ENCODE results near the gene ZNF497. TPM values are rescaled to one million over a fixed set of nuclear protein-coding genes. Genes with fewer than 3 reads are reported as not detected.

Gene ZNF497
- total RNA-seq, 6 donors from 2014 or later: 1.5 to 15.7 (median 4.0) TPM

DNA sequence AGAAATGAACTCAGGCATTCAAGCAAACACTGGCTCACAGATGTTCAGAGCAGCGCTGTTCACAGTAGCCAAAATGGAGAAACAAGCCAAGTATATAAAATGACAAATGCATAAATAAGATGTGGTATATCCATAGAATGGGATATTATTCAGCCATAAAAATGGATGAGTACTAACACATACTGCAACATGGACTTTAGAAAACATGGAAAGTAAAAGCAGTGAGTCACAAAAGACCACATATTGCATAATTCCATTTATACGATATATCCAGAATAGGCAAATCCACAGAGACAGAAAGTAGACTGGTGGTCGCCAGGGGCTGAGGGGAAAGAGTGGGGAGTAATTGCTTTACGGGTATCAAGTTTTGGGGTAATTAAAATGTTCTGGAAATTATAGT, 11.6 kb upstream of the ZNF497 start:
- no peak for TF ChIP-seq EP300 (IDR thresholded peaks at IDR 0.05)
- H3K4me1 ChIP-seq: peaks cover 0 to 13% (median 11%) of the 10 kb centered on the region in 4 donors
- H3K27me3 ChIP-seq: no peaks in the 10 kb centered on the region
- no peak for ATAC-seq (ENCODE audit: low FRiP score in 2 of 2)
- no peak for DNase-seq
- no peak overlapping the region for H3K27ac ChIP-seq
- H3K9me3 ChIP-seq: no peaks in the 10 kb centered on the region
- 79 to 86% methylated on average over 4 of the region's 4 CpGs for WGBS, 2 donors
- no peak overlapping the region for H3K4me3 ChIP-seq
- H3K36me3 ChIP-seq: no peaks in the 10 kb centered on the region

DNA sequence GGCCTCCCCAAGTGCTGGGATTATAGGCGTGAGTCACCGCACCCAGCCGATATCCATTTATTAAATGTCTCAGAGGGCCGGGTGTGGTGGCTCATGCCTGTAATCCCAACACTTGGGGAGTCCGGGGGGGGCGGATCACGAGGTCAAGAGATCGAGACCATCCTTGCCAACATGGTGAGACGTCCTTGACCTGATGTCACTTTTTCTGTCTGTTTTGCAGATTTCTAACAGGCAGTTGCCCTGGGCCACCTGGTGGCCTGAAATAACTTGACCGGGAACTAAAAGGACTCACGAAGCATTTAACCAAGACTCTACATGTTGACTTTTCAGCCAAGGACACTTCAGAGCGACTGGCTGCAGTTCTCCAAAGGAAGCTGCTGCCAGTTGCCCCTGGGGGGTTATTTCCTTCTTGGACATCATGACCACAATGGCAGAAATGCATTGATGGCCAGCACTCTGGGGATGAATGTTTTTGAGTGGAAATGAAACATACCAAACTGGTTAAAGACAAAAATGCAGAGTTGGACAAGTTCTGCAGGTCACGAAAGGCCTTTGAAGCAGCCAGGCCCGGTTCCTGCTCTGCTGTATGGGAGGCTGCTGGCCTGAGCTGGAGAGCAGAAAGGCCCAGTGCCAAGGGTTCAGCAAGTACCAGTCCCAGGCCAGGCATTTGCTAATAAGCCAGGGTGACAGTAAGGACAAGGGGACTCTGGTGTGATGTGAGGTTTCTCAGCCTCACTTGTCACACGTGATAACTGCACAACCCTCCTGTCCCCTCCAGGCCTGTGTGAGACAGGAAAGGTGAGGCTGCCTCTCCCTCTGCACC, 10.0 kb upstream of the ZNF497 start:
- WGBS, 2 donors: 58 to 59% methylated on average over 15 of the region's 15 CpGs
- no peak overlapping the region for H3K4me3 ChIP-seq
- ATAC-seq (ENCODE audit: low FRiP score in 2 of 2) (peak in 1 of 2 donors; percentile 89), DNase-seq (peak in 1 of 2 donors; percentile 72)
- no peak for TF ChIP-seq POLR2AphosphoS5 (IDR thresholded peaks at IDR 0.05)
- TF ChIP-seq, protein P1, sequence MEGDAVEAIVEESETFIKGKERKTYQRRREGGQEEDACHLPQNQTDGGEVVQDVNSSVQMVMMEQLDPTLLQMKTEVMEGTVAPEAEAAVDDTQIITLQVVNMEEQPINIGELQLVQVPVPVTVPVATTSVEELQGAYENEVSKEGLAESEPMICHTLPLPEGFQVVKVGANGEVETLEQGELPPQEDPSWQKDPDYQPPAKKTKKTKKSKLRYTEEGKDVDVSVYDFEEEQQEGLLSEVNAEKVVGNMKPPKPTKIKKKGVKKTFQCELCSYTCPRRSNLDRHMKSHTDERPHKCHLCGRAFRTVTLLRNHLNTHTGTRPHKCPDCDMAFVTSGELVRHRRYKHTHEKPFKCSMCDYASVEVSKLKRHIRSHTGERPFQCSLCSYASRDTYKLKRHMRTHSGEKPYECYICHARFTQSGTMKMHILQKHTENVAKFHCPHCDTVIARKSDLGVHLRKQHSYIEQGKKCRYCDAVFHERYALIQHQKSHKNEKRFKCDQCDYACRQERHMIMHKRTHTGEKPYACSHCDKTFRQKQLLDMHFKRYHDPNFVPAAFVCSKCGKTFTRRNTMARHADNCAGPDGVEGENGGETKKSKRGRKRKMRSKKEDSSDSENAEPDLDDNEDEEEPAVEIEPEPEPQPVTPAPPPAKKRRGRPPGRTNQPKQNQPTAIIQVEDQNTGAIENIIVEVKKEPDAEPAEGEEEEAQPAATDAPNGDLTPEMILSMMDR (IDR thresholded peaks at IDR 0.05): peak in 3 of 6 experiments; percentile 19 to 61 (median 37)
- TF ChIP-seq EP300 (IDR thresholded peaks at IDR 0.05): no peak
- no peaks in the 10 kb centered on the region for H3K27me3 ChIP-seq
- H3K36me3 ChIP-seq: no peaks in the 10 kb centered on the region
- peaks cover 0 to 13% (median 9%) of the 10 kb centered on the region in 4 donors for H3K4me1 ChIP-seq
- no peaks in the 10 kb centered on the region for H3K9me3 ChIP-seq
- H3K27ac ChIP-seq: peak overlapping the region in 3 of 4 donors; percentile 45 to 57 (median 48)

DNA sequence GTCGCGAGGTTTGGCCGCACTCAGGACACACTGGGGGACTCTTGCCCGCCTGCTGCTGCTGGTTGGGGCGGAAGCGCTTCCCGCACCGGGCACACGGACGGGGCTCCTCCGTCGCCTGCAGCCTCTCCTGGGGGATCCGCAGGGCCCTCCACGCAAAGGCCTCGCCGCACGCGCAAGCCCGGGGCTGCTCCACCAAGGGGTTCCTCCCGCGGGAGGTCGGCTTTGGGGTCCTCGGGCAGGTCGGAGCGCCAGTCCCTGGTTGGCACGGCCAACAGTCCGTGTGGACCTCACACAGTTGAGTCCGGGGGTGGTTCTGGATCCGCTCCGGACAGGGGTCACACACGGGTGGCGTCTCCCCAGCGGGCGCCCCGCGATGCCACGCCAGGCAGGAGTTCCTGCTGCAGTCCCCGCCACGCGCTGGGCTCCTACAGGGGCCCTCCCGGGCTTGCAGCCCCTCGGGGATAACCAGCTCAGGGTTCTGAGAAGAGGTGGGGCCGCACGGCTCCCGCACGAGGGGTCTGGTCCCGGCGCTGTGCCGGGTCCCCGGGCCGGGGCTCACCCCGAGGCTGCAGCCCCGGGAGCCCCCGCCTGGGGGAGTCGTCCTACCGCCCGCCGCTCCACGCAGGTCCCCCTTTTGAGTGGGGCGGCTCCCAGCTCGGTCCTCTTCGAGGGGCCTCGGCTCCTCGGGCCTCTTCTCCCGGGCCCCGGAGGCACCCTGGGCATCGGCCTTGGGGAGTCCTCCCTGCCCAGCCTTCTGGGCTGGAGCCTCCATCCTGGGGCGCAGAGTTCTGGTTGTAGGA, 6.2 kb upstream of the ZNF497 start:
- H3K4me3 ChIP-seq: no peak overlapping the region
- H3K27ac ChIP-seq: no peak overlapping the region
- ATAC-seq (ENCODE audit: low FRiP score in 2 of 2) (peak in 1 of 2 donors; percentile 9), DNase-seq (peak in 1 of 2 donors; percentile 82)
- no peaks in the 10 kb centered on the region for H3K27me3 ChIP-seq
- TF ChIP-seq POLR2AphosphoS5 (IDR thresholded peaks at IDR 0.05): no peak
- TF ChIP-seq EP300 (IDR thresholded peaks at IDR 0.05): no peak
- no peak for TF ChIP-seq POLR2A (IDR thresholded peaks at IDR 0.05)
- TF ChIP-seq, protein P1 (IDR thresholded peaks at IDR 0.05): no peak
- 90 to 91% methylated on average over 37 to 47 of the region's 68 CpGs for whole genome bisulfite sequencing, 2 donors
- no peaks in the 10 kb centered on the region for H3K9me3 ChIP-seq
- H3K36me3 ChIP-seq: no peaks in the 10 kb centered on the region
- peaks cover 0 to 12% (median 9%) of the 10 kb centered on the region in 4 donors for H3K4me1 ChIP-seq

DNA sequence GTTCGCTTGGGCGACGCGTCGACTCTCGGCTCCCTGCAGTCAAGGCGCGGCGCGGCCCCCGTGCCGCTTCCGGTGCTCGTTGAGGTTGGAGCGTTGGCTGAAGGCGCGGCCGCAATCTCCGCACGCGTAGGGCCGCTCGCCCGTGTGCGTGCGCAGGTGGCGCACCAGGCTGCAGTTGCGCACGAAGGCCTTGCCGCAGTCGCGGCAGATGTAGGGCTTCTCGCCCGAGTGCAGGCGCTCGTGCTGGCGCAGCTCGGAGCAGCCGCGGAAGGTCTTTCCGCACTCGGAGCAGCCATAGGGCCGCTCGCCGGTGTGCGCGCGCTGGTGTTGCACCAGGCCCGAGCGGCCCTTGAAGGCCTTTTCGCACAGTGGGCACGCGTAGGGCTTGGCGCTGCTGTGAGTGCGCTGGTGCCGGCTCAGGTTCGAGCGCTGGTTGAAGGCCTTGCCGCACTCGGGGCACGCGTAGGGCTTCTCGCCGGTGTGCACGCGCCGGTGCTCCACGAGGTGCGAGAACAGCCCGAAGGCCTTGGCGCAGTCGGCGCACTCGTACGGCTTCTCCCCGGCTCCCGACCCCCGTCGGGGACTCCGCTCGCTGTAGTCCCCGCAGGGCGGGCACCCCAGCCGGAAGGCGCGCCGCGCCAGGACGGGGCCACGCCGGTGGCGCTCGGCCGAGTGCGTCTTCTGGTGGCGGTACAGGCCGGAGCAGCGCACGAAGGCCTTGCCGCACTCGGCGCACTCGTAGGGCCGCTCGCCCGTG, 5.3 kb upstream of the ZNF497 start:
- no peak for TF ChIP-seq POLR2AphosphoS5 (IDR thresholded peaks at IDR 0.05)
- TF ChIP-seq, protein P1 (IDR thresholded peaks at IDR 0.05): no peak
- TF ChIP-seq POLR2A (IDR thresholded peaks at IDR 0.05): no peak
- no peak for TF ChIP-seq EP300 (IDR thresholded peaks at IDR 0.05)
- H3K27me3 ChIP-seq: no peaks in the 10 kb centered on the region
- ATAC-seq (ENCODE audit: low FRiP score in 2 of 2) (no peak), DNase-seq (peak in 1 of 2 donors; percentile 79)
- H3K27ac ChIP-seq: no peak overlapping the region
- H3K4me3 ChIP-seq: no peak overlapping the region
- H3K4me1 ChIP-seq: peaks cover 0 to 5% (median 2%) of the 10 kb centered on the region in 4 donors
- H3K36me3 ChIP-seq: no peaks in the 10 kb centered on the region
- H3K9me3 ChIP-seq: no peaks in the 10 kb centered on the region
- WGBS, 2 donors: 77 to 81% methylated on average over 58 to 99 of the region's 106 CpGs

Measured in upper lobe of left lung (tissue), 6 donors.